Measurements from ENCODE around the gene IMPA2.

DNA sequence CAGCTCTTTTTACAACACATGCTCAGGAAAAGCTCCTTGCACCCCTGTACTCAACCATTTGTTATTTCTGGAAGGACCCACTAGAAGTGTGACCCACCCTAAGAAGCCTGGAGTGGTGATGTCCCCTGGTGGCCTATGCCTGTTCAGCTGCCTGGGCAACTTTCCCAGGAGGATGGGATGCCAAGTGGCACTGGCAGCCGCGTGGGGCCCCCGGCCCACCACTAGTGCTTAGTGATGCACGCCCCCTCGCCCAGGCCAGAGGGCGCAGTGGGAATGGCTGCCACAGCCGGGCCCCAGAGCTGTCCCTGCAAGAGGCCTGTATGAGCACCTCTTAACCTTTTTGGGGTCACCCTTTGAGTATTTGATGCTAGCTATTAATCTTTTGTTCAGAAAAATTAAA, 18.1 kb downstream of the IMPA2 start:
- TF ChIP-seq POLR2A (IDR thresholded peaks at IDR 0.05): no peak
- no peak for TF ChIP-seq EP300 (IDR thresholded peaks at IDR 0.05)
- TF ChIP-seq, protein P1, sequence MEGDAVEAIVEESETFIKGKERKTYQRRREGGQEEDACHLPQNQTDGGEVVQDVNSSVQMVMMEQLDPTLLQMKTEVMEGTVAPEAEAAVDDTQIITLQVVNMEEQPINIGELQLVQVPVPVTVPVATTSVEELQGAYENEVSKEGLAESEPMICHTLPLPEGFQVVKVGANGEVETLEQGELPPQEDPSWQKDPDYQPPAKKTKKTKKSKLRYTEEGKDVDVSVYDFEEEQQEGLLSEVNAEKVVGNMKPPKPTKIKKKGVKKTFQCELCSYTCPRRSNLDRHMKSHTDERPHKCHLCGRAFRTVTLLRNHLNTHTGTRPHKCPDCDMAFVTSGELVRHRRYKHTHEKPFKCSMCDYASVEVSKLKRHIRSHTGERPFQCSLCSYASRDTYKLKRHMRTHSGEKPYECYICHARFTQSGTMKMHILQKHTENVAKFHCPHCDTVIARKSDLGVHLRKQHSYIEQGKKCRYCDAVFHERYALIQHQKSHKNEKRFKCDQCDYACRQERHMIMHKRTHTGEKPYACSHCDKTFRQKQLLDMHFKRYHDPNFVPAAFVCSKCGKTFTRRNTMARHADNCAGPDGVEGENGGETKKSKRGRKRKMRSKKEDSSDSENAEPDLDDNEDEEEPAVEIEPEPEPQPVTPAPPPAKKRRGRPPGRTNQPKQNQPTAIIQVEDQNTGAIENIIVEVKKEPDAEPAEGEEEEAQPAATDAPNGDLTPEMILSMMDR (IDR thresholded peaks at IDR 0.05): no peak
- no peak for TF ChIP-seq POLR2AphosphoS5 (IDR thresholded peaks at IDR 0.05)
